ENCODE measurements around the gene VSTM2L.

The VSTM2L gene

GRCh38 chr20:37920679-37921322 lies 17.9 kb downstream of the VSTM2L start:
- H3K9me3 ChIP-seq (ENCODE audit: insufficient read depth, low read depth, low read length) = no peaks in the 10 kb centered on the region
- no peak overlapping the region for H3K18ac ChIP-seq (ENCODE audit: low read length)
- H3K23ac ChIP-seq (ENCODE audit: low read length) = no peak overlapping the region
- no peaks in the 10 kb centered on the region for H3K36me3 ChIP-seq (ENCODE audit: control insufficient read depth in 1 of 2, insufficient read depth in 2 of 2, low read length in 2 of 2)
- no peak overlapping the region for H3K4ac ChIP-seq (ENCODE audit: low read depth, low read length)
- H4K91ac ChIP-seq (ENCODE audit: low read depth, low read length) = no peak overlapping the region
- H3K14ac ChIP-seq (ENCODE audit: low read length) = no peak overlapping the region
- no peak for DNase-seq
- H4K12ac ChIP-seq (ENCODE audit: low read depth, low read length) = no peak overlapping the region
- no peak overlapping the region for H2BK12ac ChIP-seq (ENCODE audit: low read length)
- no peak overlapping the region for H3K9ac ChIP-seq (ENCODE audit: low read length)
- WGBS (ENCODE audit: extremely low coverage, insufficient coverage, insufficient read length) = no CpG with 5 or more reads among the region's 1 CpG
- no peak overlapping the region for H2AFZ ChIP-seq (ENCODE audit: insufficient read depth, low read length, poor library complexity)
- H3K79me2 ChIP-seq (ENCODE audit: control insufficient read depth, insufficient read depth, low read length, poor library complexity) = no peaks in the 10 kb centered on the region
- H2BK120ac ChIP-seq (ENCODE audit: insufficient read depth, low read length, poor library complexity) = no peak overlapping the region
- no peak overlapping the region for H3K27ac ChIP-seq (ENCODE audit: low read depth, low read length)
- peaks cover 3 to 9% of the 10 kb centered on the region in 2 experiments for H3K4me1 ChIP-seq (ENCODE audit: control insufficient read depth in 1 of 2, insufficient read depth in 2 of 2, low read length in 2 of 2)
- H2AK5ac ChIP-seq (ENCODE audit: low read length) = no peak overlapping the region
- no peak overlapping the region for H2BK5ac ChIP-seq (ENCODE audit: low read depth, low read length, poor library complexity)
- no peak overlapping the region for H4K8ac ChIP-seq (ENCODE audit: low read depth, low read length)
- H3K4me2 ChIP-seq (ENCODE audit: low read length) = no peak overlapping the region
- no peaks in the 10 kb centered on the region for H3K27me3 ChIP-seq (ENCODE audit: insufficient read depth, low read length)
- H3K4me3 ChIP-seq (ENCODE audit: low read depth, low read length) = no peak overlapping the region
- H3K79me1 ChIP-seq (ENCODE audit: low read length) = no peaks in the 10 kb centered on the region

DNA sequence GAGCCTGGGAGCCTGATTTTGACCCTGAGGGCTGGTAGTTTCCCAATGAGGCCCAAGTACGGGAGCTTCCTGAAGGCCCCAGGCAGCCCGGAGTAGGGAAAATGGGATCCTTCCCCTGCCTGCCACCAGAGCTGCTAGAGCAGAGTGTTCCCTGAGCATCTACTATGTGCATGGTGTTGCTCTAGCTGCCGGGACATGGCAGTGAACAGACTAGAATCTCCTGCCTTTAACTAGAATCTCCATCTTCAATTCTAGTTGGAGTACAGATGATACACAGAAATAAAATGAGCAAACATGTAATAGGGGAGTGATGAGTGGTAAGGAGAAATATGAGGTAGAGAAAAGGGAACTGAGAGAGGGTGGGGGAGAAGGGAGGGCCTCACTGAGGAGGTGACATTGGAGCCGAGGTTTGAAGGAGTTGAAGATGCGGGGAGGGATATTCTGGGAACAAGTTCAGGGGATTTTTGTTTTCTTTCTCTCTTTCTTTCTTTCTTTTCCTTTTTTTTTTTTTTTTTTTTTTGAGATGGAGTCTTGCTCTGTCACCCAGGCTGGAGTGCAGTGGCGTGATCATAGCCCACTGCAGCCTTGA lies 18.5 kb downstream of the VSTM2L start:
- no peaks in the 10 kb centered on the region for H3K27me3 ChIP-seq (ENCODE audit: insufficient read depth, low read length)
- H2BK5ac ChIP-seq (ENCODE audit: low read depth, low read length, poor library complexity) = no peak overlapping the region
- no peak overlapping the region for H2AK5ac ChIP-seq (ENCODE audit: low read length)
- H4K8ac ChIP-seq (ENCODE audit: low read depth, low read length) = no peak overlapping the region
- no peak for DNase-seq
- no peak overlapping the region for H2BK120ac ChIP-seq (ENCODE audit: insufficient read depth, low read length, poor library complexity)
- WGBS (ENCODE audit: extremely low coverage, insufficient coverage, insufficient read length) = no CpG with 5 or more reads among the region's 6 CpGs
- H3K4me2 ChIP-seq (ENCODE audit: low read length) = no peak overlapping the region
- H3K4me1 ChIP-seq (ENCODE audit: control insufficient read depth in 1 of 2, insufficient read depth in 2 of 2, low read length in 2 of 2) = peaks cover 0 to 3% of the 10 kb centered on the region in 2 experiments
- H2AFZ ChIP-seq (ENCODE audit: insufficient read depth, low read length, poor library complexity) = no peak overlapping the region
- no peak overlapping the region for H4K91ac ChIP-seq (ENCODE audit: low read depth, low read length)
- no peaks in the 10 kb centered on the region for H3K9me3 ChIP-seq (ENCODE audit: insufficient read depth, low read depth, low read length)
- no peak overlapping the region for H2BK12ac ChIP-seq (ENCODE audit: low read length)
- no peak overlapping the region for H3K4ac ChIP-seq (ENCODE audit: low read depth, low read length)
- no peak overlapping the region for H3K14ac ChIP-seq (ENCODE audit: low read length)
- no peak overlapping the region for H3K23ac ChIP-seq (ENCODE audit: low read length)
- H3K79me2 ChIP-seq (ENCODE audit: control insufficient read depth, insufficient read depth, low read length, poor library complexity) = no peaks in the 10 kb centered on the region
- H3K9ac ChIP-seq (ENCODE audit: low read length) = no peak overlapping the region
- no peak overlapping the region for H3K18ac ChIP-seq (ENCODE audit: low read length)
- no peaks in the 10 kb centered on the region for H3K36me3 ChIP-seq (ENCODE audit: control insufficient read depth in 1 of 2, insufficient read depth in 2 of 2, low read length in 2 of 2)
- no peak overlapping the region for H3K4me3 ChIP-seq (ENCODE audit: low read depth, low read length)
- no peaks in the 10 kb centered on the region for H3K79me1 ChIP-seq (ENCODE audit: low read length)
- no peak overlapping the region for H4K12ac ChIP-seq (ENCODE audit: low read depth, low read length)
- H3K27ac ChIP-seq (ENCODE audit: low read depth, low read length) = no peak overlapping the region

- no peak overlapping the region for H3K9ac ChIP-seq (ENCODE audit: low read length)
- no peak overlapping the region for H2BK5ac ChIP-seq (ENCODE audit: low read depth, low read length, poor library complexity)
- H3K36me3 ChIP-seq (ENCODE audit: control insufficient read depth in 1 of 2, insufficient read depth in 2 of 2, low read length in 2 of 2) = no peaks in the 10 kb centered on the region
- H4K91ac ChIP-seq (ENCODE audit: low read depth, low read length) = no peak overlapping the region
- H3K4me2 ChIP-seq (ENCODE audit: low read length) = no peak overlapping the region
- no peak overlapping the region for H3K14ac ChIP-seq (ENCODE audit: low read length)
- no peaks in the 10 kb centered on the region for H3K79me1 ChIP-seq (ENCODE audit: low read length)
- no peaks in the 10 kb centered on the region for H3K79me2 ChIP-seq (ENCODE audit: control insufficient read depth, insufficient read depth, low read length, poor library complexity)
- H3K4ac ChIP-seq (ENCODE audit: low read depth, low read length) = no peak overlapping the region
- H3K18ac ChIP-seq (ENCODE audit: low read length) = no peak overlapping the region
- no peak overlapping the region for H4K8ac ChIP-seq (ENCODE audit: low read depth, low read length)
- WGBS (ENCODE audit: extremely low coverage, insufficient coverage, insufficient read length) = no CpG with 5 or more reads among the region's 3 CpGs
- H2BK120ac ChIP-seq (ENCODE audit: insufficient read depth, low read length, poor library complexity) = no peak overlapping the region
- H4K12ac ChIP-seq (ENCODE audit: low read depth, low read length) = no peak overlapping the region
- no peak overlapping the region for H2AFZ ChIP-seq (ENCODE audit: insufficient read depth, low read length, poor library complexity)
- H3K9me3 ChIP-seq (ENCODE audit: insufficient read depth, low read depth, low read length) = no peaks in the 10 kb centered on the region
- no peak for DNase-seq
- H3K23ac ChIP-seq (ENCODE audit: low read length) = no peak overlapping the region
- H3K27ac ChIP-seq (ENCODE audit: low read depth, low read length) = no peak overlapping the region
- no peak overlapping the region for H2AK5ac ChIP-seq (ENCODE audit: low read length)
- H3K27me3 ChIP-seq (ENCODE audit: insufficient read depth, low read length) = no peaks in the 10 kb centered on the region
- H3K4me1 ChIP-seq (ENCODE audit: control insufficient read depth in 1 of 2, insufficient read depth in 2 of 2, low read length in 2 of 2) = peaks cover 0 to 3% of the 10 kb centered on the region in 2 experiments
- no peak overlapping the region for H3K4me3 ChIP-seq (ENCODE audit: low read depth, low read length)
- no peak overlapping the region for H2BK12ac ChIP-seq (ENCODE audit: low read length)
Measured at GRCh38 chr20:37922016-37922415, 19.1 kb downstream of the VSTM2L start.

DNA sequence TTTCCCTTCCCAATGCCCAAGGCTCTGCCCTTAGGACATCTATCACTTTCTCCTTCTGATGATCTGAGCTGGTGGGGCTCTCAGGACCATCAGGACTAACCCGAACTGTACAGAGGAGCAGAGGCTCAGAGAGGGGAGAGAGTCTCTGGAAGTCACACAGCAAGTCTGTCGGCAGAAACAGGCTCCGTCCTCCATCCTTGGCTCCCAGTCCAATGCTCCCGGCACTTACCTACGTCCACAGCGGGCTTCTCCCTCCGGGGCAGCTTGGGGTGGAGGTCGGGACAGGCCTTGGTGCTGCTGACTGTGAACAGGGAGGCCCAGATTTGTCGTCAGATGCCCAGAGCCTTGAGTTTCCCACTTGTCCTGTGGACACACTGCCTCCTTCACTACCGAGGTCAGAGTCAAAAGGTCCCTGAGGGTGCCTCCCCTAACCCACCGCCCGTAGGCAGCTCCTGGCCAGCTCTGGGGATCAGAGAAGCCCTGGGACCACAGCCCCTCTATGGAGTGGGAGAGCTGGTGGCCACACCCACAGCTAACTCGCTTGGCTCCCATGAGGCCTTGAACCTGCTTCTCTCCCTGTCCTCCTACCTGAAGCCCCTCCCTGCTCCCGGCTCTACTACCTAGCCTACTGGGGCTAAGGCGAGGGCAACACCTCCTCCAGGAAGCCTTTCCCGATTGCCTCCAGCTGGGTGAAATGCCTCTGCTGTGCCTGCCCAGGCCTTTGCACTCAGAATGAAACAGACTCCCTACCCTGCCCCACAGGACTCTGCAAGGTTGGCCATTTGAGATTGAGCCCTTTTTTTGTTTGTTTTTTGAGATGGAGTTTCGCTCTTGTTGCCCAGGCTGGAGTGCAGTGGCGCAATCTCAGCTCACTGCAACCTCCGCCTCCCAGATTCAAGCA lies 22.6 kb downstream of the VSTM2L start:
- Histone ChIP-seq H3K27me3 (ENCODE audit: insufficient read depth, low read length) (no peaks in the 10 kb centered on the region), H3K9me3 (ENCODE audit: insufficient read depth, low read depth, low read length) (no peaks in the 10 kb centered on the region), H3K4me3 (ENCODE audit: low read depth, low read length) (no peak overlapping the region), H3K9ac (ENCODE audit: low read length) (no peak overlapping the region), H2BK5ac (ENCODE audit: low read depth, low read length, poor library complexity) (no peak overlapping the region), H3K27ac (ENCODE audit: low read depth, low read length) (no peak overlapping the region), H2AFZ (ENCODE audit: insufficient read depth, low read length, poor library complexity) (no peak overlapping the region), H4K12ac (ENCODE audit: low read depth, low read length) (no peak overlapping the region), H2BK12ac (ENCODE audit: low read length) (no peak overlapping the region), H2BK120ac (ENCODE audit: insufficient read depth, low read length, poor library complexity) (no peak overlapping the region), H3K18ac (ENCODE audit: low read length) (no peak overlapping the region), H3K14ac (ENCODE audit: low read length) (no peak overlapping the region), H4K8ac (ENCODE audit: low read depth, low read length) (no peak overlapping the region), H3K79me1 (ENCODE audit: low read length) (no peaks in the 10 kb centered on the region), H3K4me2 (ENCODE audit: low read length) (no peak overlapping the region), H3K23ac (ENCODE audit: low read length) (no peak overlapping the region), H3K4ac (ENCODE audit: low read depth, low read length) (no peak overlapping the region), H4K91ac (ENCODE audit: low read depth, low read length) (no peak overlapping the region), H3K4me1 (ENCODE audit: control insufficient read depth in 1 of 2, insufficient read depth in 2 of 2, low read length in 2 of 2) (peaks cover 0 to 3% of the 10 kb centered on the region in 2 experiments), H3K79me2 (ENCODE audit: control insufficient read depth, insufficient read depth, low read length, poor library complexity) (no peaks in the 10 kb centered on the region), H3K36me3 (ENCODE audit: control insufficient read depth in 1 of 2, insufficient read depth in 2 of 2, low read length in 2 of 2) (no peaks in the 10 kb centered on the region), H2AK5ac (ENCODE audit: low read length) (no peak overlapping the region)
- WGBS (ENCODE audit: extremely low coverage, insufficient coverage, insufficient read length) = no CpG with 5 or more reads among the region's 19 CpGs
- no peak for DNase-seq
